ENCODE measurements around the gene FBP2.

DNA sequence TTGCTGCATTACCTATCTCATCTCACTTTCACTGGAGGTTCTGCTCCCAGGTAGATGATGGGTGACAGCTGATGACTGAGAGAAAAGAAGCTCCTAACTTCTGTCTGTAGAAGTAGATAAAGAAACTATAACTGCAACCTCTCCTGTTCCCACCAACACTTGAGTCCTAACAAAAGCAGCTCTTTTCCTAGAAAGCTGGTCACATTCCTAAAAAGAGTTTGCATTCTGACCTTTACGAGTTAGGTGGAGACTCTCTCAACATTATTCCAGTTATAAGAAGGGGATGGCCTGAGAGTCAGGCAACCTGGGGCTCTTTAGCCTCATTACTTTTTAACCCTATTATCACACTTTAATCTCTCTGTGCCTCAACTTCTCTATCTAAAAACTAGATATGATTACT is 47.7 kb downstream of the FBP2 start:
- TF ChIP-seq, protein P1, sequence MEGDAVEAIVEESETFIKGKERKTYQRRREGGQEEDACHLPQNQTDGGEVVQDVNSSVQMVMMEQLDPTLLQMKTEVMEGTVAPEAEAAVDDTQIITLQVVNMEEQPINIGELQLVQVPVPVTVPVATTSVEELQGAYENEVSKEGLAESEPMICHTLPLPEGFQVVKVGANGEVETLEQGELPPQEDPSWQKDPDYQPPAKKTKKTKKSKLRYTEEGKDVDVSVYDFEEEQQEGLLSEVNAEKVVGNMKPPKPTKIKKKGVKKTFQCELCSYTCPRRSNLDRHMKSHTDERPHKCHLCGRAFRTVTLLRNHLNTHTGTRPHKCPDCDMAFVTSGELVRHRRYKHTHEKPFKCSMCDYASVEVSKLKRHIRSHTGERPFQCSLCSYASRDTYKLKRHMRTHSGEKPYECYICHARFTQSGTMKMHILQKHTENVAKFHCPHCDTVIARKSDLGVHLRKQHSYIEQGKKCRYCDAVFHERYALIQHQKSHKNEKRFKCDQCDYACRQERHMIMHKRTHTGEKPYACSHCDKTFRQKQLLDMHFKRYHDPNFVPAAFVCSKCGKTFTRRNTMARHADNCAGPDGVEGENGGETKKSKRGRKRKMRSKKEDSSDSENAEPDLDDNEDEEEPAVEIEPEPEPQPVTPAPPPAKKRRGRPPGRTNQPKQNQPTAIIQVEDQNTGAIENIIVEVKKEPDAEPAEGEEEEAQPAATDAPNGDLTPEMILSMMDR (IDR thresholded peaks at IDR 0.05) = no peak
- TF ChIP-seq POLR2A (IDR thresholded peaks at IDR 0.05; ENCODE audit: low read depth) (no peak), EP300 (IDR thresholded peaks at IDR 0.05) (no peak), POLR2AphosphoS5 (IDR thresholded peaks at IDR 0.05) (no peak)

Measured in esophagus muscularis mucosa (tissue), 4 donors.